HG02678 (cell line): ENCODE data around the gene CES3.
A peak's percentile ranks its signal among the peaks of the same experiment; 100 is the strongest.

ENCODE experiments used
- ATAC-seq: cut with Tn5 transposase; IDR thresholded peaks from one replicate; pipeline ENCODE4 v1.9.1; 2021; ENCODE audit warnings: mild to moderate bottlenecking, moderate library complexity; ENCODE audit not compliant: unreplicated experiment

CES3 gene

GRCh38 chr16:66961065-66961744 lies at the start of gene CES3:
CES3 (plus strand) TSS chr16:66961266; CDS start chr16:66961308, 42 bp downstream.
- peak; percentile 60 for ATAC-seq

- no peak for ATAC-seq
These were observed 49.3 kb upstream of the CES3 start for GRCh38 chr16:66911801-66912200.

GRCh38 chr16:66913081-66913480 lies 48.0 kb upstream of the CES3 start:
- ATAC-seq = no peak

GRCh38 chr16:66913711-66914110 lies 47.4 kb upstream of the CES3 start:
- no peak for ATAC-seq

- no peak for ATAC-seq
These were observed 46.5 kb upstream of the CES3 start for GRCh38 chr16:66914541-66914940.

GRCh38 chr16:66915041-66915440 lies 46.0 kb upstream of the CES3 start:
- ATAC-seq = no peak

GRCh38 chr16:66916518-66916917 lies 44.5 kb upstream of the CES3 start:
- no peak for ATAC-seq

GRCh38 chr16:66917741-66918140 lies 43.3 kb upstream of the CES3 start:
- no peak for ATAC-seq

- no peak for ATAC-seq
These were observed 42.7 kb upstream of the CES3 start for GRCh38 chr16:66918355-66918754.

- ATAC-seq = no peak
These were observed 42.1 kb upstream of the CES3 start, which contains the start of gene CDH16 for GRCh38 chr16:66918803-66919568. CDH16 (minus strand) TSS chr16:66918885; CDS start chr16:66918065, 820 bp downstream.

- ATAC-seq = no peak
These were observed 41.3 kb upstream of the CES3 start for GRCh38 chr16:66919569-66920298.

GRCh38 chr16:66920299-66920590 lies 40.8 kb upstream of the CES3 start:
- ATAC-seq = no peak

GRCh38 chr16:66920924-66921680 lies 40.0 kb upstream of the CES3 start:
- ATAC-seq = no peak

GRCh38 chr16:66921729-66922450 lies 39.2 kb upstream of the CES3 start:
- ATAC-seq = no peak

GRCh38 chr16:66923247-66923731 lies 37.8 kb upstream of the CES3 start:
- no peak for ATAC-seq

- no peak for ATAC-seq
These were observed 37.2 kb upstream of the CES3 start for GRCh38 chr16:66923866-66924265.

GRCh38 chr16:66924527-66925321 lies 36.3 kb upstream of the CES3 start:
- peak; percentile 47 for ATAC-seq

- ATAC-seq = peak; percentile 24
These were observed 35.7 kb upstream of the CES3 start, which contains the start of gene RRAD for GRCh38 chr16:66925322-66925840. RRAD (minus strand) TSS chr16:66925535; CDS start chr16:66925179, 356 bp downstream.
